A673 (cell line): ENCODE results near the gene STAT6.

Experiments used
- EZH2 ChIP-seq: fragments of 200-600 bp; sonication (generic); IDR thresholded peaks from 2 replicates; pipeline ENCODE4 v1.6.1; 2017; ENCODE audit warnings: borderline replicate concordance, low read depth, mild to moderate bottlenecking, mixed read lengths, antibody characterized with exemption, low read length; ENCODE audit not compliant: poor library complexity, severe bottlenecking
- TF ChIP-seq, protein P1 (sequence below): fragments of 300-800, 200-600 bp; sonication (generic); conservative IDR thresholded peaks from 2 replicates; pipeline ENCODE4 v1.5.1; 2017; ENCODE audit warnings: low read depth, mild to moderate bottlenecking, antibody characterized with exemption, low read length, moderate library complexity, mixed read lengths

DNA sequence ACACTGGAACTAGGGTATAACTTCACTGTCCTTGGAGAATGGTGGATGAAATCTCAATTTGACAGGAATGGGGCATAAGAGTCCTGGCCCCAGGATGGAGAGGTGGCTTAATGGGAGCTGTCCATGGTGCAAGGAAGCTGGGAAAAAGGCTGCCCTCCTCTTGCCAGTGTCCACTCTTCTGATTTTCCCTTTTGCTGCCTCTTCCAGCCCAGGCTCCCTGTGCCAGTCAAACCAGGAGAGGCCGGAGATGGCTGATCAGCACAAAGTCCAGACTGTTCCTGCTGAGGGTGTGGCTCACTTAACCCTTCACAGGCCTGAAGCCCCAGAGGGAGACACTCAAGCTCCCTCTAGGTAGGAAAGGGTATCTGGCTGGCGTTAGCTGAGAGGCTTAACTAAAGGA, 61.3 kb downstream of the STAT6 start, which contains the start of gene MYO1A:
- TF ChIP-seq, protein P1, sequence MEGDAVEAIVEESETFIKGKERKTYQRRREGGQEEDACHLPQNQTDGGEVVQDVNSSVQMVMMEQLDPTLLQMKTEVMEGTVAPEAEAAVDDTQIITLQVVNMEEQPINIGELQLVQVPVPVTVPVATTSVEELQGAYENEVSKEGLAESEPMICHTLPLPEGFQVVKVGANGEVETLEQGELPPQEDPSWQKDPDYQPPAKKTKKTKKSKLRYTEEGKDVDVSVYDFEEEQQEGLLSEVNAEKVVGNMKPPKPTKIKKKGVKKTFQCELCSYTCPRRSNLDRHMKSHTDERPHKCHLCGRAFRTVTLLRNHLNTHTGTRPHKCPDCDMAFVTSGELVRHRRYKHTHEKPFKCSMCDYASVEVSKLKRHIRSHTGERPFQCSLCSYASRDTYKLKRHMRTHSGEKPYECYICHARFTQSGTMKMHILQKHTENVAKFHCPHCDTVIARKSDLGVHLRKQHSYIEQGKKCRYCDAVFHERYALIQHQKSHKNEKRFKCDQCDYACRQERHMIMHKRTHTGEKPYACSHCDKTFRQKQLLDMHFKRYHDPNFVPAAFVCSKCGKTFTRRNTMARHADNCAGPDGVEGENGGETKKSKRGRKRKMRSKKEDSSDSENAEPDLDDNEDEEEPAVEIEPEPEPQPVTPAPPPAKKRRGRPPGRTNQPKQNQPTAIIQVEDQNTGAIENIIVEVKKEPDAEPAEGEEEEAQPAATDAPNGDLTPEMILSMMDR, result no peak
- TF ChIP-seq EZH2, result no peak
